WTC11 (cell line): Measurements from ENCODE around the gene MSS51. TPM values are rescaled to one million over a fixed set of nuclear protein-coding genes. Genes with fewer than 3 reads are reported as not detected.

ENCODE experiments used
- ATAC-seq: fragments of 200-7000 bp; cut with Tn5 transposase; 2 replicates; pipeline ENCODE4 v1.10.0; 2021; ENCODE audit warnings: mild to moderate bottlenecking, moderate library complexity
- CTCF ChIA-PET: fragments of 300-600 bp; sonication (Branson Sonifier 250); formaldehyde crosslinking; loops from one replicate; lab custom pipeline; 2021; ENCODE audit warnings: antibody characterized with exemption; lab: Charles Lee
- POLR2A ChIA-PET: fragments of 350-600 bp; sonication (Branson Sonifier 250); formaldehyde crosslinking; loops from one replicate; lab custom pipeline; 2021; ENCODE audit warnings: antibody characterized with exemption; lab: Charles Lee
- DNase-seq: peaks from one replicate; pipeline ENCODE4 v3.0.0; 2021; ENCODE audit warnings: low spot score
- H3K27ac Mint-ChIP-seq: 2 replicates; pipeline ENCODE4 v1.8.0; 2021; ENCODE audit warnings: mixed read lengths
- H3K27me3 Mint-ChIP-seq: 2 replicates; pipeline ENCODE4 v1.8.0; 2021; ENCODE audit warnings: low read depth, mild to moderate bottlenecking, moderate library complexity, mixed read lengths
- H3K36me3 Mint-ChIP-seq: 2 replicates; pipeline ENCODE4 v1.8.0; 2021; ENCODE audit warnings: mixed read lengths
- H3K4me1 Mint-ChIP-seq: 2 replicates; pipeline ENCODE4 v1.8.0; 2022; ENCODE audit warnings: mixed read lengths
- H3K4me3 Mint-ChIP-seq: 2 replicates; pipeline ENCODE4 v1.8.0; 2021; ENCODE audit warnings: mild to moderate bottlenecking, moderate library complexity, mixed read lengths
- H3K9me3 Mint-ChIP-seq: 2 replicates; pipeline ENCODE4 v1.8.0; 2021; ENCODE audit warnings: mixed read lengths
- ATF3 ChIP-seq: sonication (generic); formaldehyde crosslinking; conservative IDR thresholded peaks from 2 replicates; pipeline ENCODE4 v1.8.1; 2022; ENCODE audit warnings: mild to moderate bottlenecking, missing genetic modification reagents
- E2F4 ChIP-seq: sonication (generic); formaldehyde crosslinking; IDR thresholded peaks from 2 replicates; pipeline ENCODE4 v1.8.1; 2022; ENCODE audit warnings: low read depth, mild to moderate bottlenecking, moderate library complexity, missing genetic modification reagents, borderline replicate concordance
- FOXP1 ChIP-seq: sonication (generic); formaldehyde crosslinking; IDR thresholded peaks from 2 replicates; pipeline ENCODE4 v1.8.0; 2022; ENCODE audit warnings: missing genetic modification reagents, mild to moderate bottlenecking, moderate library complexity, borderline replicate concordance
- GTF2I ChIP-seq: fragments of 250-450 bp; sonication (Bioruptor Pico); conservative IDR thresholded peaks from 2 replicates; pipeline ENCODE4 v1.4.0; 2021; ENCODE audit warnings: mild to moderate bottlenecking
- JUN ChIP-seq: sonication (generic); formaldehyde crosslinking; IDR thresholded peaks from 2 replicates; pipeline ENCODE4 v1.8.0; 2023; ENCODE audit warnings: mild to moderate bottlenecking, missing genetic modification reagents
- MXD4 ChIP-seq: fragments of 250-450 bp; sonication (Bioruptor Pico); IDR thresholded peaks from 2 replicates; pipeline ENCODE4 v1.8.0; 2021; ENCODE audit warnings: mild to moderate bottlenecking, moderate library complexity, borderline replicate concordance
- NR3C1 ChIP-seq: sonication (generic); formaldehyde crosslinking; conservative IDR thresholded peaks from 2 replicates; pipeline ENCODE4 v1.8.1; 2023; ENCODE audit warnings: low read depth, mild to moderate bottlenecking, missing genetic modification reagents
- PREB ChIP-seq: sonication (generic); formaldehyde crosslinking; IDR thresholded peaks from 2 replicates; pipeline ENCODE4 v1.8.1; 2022; ENCODE audit warnings: mild to moderate bottlenecking, missing genetic modification reagents, moderate library complexity, borderline replicate concordance
- TCF7 ChIP-seq: sonication (generic); formaldehyde crosslinking; IDR thresholded peaks from 2 replicates; pipeline ENCODE4 v1.8.0; 2022; ENCODE audit warnings: mild to moderate bottlenecking, low read depth, missing genetic modification reagents, moderate library complexity
- total RNA-seq: library from RNA; stranded (reverse); gene quantifications from 3 replicates; pipeline ENCODE4 v1.2.3, GENCODE V29; 2021
- TF ChIP-seq, protein P1 (sequence below): fragments of 250-450 bp; sonication (Bioruptor Pico); conservative IDR thresholded peaks from 2 replicates; pipeline ENCODE4 v1.9.0; 2021; ENCODE audit warnings: mild to moderate bottlenecking
- TF ChIP-seq, protein P2 (sequence below): sonication (generic); formaldehyde crosslinking; IDR thresholded peaks from 2 replicates; pipeline ENCODE4 v1.8.1; 2023; ENCODE audit warnings: mild to moderate bottlenecking, missing genetic modification reagents
- TF ChIP-seq, protein P3 (sequence below): sonication (generic); formaldehyde crosslinking; IDR thresholded peaks from 2 replicates; pipeline ENCODE4 v1.8.0; 2023; ENCODE audit warnings: mild to moderate bottlenecking, missing genetic modification reagents
- TF ChIP-seq, protein P4 (sequence below): fragments of 250-450 bp; sonication (Bioruptor Pico); IDR thresholded peaks from 2 replicates; pipeline ENCODE4 v2.1.2; 2022; ENCODE audit warnings: mild to moderate bottlenecking, moderate library complexity
- TF ChIP-seq, protein P5 (sequence below): sonication (generic); formaldehyde crosslinking; IDR thresholded peaks from 2 replicates; pipeline ENCODE4 v1.8.1; 2023; ENCODE audit warnings: mild to moderate bottlenecking, missing genetic modification reagents

Gene MSS51
- total RNA-seq, 1 experiment from 2014 or later: 3.0 TPM

DNA sequence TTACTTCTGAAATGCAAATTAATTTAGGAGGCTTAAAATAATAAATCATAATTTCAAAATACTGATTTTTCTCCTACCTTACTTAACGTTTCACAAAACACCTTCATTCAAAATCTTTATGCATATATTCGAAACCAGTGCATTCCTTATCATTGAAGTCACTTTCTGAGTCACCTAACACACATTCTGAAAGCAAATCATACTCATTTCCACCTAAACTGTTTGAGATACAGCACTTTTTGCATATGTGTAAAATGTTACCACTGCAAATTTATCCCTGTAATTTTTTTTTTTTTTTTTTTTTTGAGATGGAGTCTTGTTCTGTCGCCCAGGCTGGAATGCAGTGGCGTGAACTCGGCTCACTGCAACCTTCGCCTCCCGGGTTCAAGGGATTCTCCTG, 46.8 kb upstream of the MSS51 start:
- ChIA-PET CTCF (no interaction called here), POLR2A (no interaction called here)
- no peak overlapping the region for H3K4me3 Mint-ChIP-seq
- 0 out of 2 replicates have a peak, but pooled peaks cover 4% of the 10 kb centered on the region for H3K9me3 Mint-ChIP-seq
- H3K36me3 Mint-ChIP-seq: peaks cover 34% of the 10 kb centered on the region
- no peak overlapping the region for H3K27ac Mint-ChIP-seq
- TF ChIP-seq JUN (no peak), PREB (CRISPR knock-in tag) (no peak), GTF2I (no peak), FOXP1 (CRISPR knock-in tag) (no peak), TCF7 (CRISPR knock-in tag) (no peak)
- TF ChIP-seq, protein P1, sequence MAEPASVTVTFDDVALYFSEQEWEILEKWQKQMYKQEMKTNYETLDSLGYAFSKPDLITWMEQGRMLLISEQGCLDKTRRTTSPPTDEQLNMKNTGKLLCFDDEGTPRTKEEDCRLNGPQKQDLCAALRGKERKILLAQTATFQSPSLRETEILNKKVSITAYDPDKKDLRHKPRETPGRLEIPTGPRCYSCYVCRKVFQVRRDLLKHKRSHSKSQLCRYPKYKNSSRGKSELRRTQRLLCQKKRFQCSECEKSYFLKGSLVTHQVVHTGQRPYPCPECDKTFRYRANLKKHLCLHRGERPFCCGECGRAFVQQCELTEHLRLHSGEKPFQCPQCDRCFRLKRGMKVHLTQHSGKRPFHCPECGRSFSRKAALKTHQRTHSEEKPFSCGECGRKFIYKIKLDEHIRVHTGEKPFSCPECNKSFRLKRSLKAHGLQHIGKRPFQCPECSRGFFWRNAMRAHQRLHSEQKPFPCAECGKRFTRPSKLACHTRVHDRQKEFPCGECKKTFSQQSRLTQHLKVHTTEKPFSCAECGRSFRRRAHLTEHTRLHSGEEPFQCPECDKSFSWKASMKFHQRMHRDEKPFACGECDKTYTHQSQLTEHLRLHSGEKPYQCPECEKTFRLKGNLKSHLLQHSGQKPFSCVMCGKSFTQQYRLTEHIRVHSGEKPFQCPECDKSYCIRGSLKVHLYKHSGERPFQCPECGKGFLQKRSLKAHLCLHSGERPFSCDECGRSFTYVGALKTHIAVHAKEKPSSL: no peak
- TF ChIP-seq, protein P2, sequence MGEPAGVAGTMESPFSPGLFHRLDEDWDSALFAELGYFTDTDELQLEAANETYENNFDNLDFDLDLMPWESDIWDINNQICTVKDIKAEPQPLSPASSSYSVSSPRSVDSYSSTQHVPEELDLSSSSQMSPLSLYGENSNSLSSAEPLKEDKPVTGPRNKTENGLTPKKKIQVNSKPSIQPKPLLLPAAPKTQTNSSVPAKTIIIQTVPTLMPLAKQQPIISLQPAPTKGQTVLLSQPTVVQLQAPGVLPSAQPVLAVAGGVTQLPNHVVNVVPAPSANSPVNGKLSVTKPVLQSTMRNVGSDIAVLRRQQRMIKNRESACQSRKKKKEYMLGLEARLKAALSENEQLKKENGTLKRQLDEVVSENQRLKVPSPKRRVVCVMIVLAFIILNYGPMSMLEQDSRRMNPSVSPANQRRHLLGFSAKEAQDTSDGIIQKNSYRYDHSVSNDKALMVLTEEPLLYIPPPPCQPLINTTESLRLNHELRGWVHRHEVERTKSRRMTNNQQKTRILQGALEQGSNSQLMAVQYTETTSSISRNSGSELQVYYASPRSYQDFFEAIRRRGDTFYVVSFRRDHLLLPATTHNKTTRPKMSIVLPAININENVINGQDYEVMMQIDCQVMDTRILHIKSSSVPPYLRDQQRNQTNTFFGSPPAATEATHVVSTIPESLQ: no peak
- DNase-seq: no peak
- H3K27me3 Mint-ChIP-seq: no peaks in the 10 kb centered on the region
- ATAC-seq: no peak
- no peaks in the 10 kb centered on the region for H3K4me1 Mint-ChIP-seq

GRCh38 chr10:73478636-73479035, 45.3 kb upstream of the MSS51 start:
- Mint-ChIP-seq H3K27ac (no peak overlapping the region), H3K27me3 (no peaks in the 10 kb centered on the region), H3K36me3 (peaks cover 42% of the 10 kb centered on the region), H3K4me3 (no peak overlapping the region), H3K4me1 (no peaks in the 10 kb centered on the region), H3K9me3 (0 out of 2 replicates have a peak, but pooled peaks cover 4% of the 10 kb centered on the region)
- ChIA-PET POLR2A (no interaction called here), CTCF (no interaction called here)
- ATAC-seq (no peak), DNase-seq (no peak)
- TF ChIP-seq NR3C1 (CRISPR knock-in tag) (no peak), E2F4 (no peak), FOXP1 (CRISPR knock-in tag) (no peak)

- Mint-ChIP-seq H3K4me1 (no peaks in the 10 kb centered on the region), H3K4me3 (no peak overlapping the region), H3K27me3 (no peaks in the 10 kb centered on the region), H3K9me3 (no peaks in the 10 kb centered on the region), H3K36me3 (peaks cover 38% of the 10 kb centered on the region), H3K27ac (no peak overlapping the region)
- DNase-seq (no peak), ATAC-seq (no peak)
- ChIA-PET CTCF (no interaction called here), POLR2A (no interaction called here)
- TF ChIP-seq, protein P3, sequence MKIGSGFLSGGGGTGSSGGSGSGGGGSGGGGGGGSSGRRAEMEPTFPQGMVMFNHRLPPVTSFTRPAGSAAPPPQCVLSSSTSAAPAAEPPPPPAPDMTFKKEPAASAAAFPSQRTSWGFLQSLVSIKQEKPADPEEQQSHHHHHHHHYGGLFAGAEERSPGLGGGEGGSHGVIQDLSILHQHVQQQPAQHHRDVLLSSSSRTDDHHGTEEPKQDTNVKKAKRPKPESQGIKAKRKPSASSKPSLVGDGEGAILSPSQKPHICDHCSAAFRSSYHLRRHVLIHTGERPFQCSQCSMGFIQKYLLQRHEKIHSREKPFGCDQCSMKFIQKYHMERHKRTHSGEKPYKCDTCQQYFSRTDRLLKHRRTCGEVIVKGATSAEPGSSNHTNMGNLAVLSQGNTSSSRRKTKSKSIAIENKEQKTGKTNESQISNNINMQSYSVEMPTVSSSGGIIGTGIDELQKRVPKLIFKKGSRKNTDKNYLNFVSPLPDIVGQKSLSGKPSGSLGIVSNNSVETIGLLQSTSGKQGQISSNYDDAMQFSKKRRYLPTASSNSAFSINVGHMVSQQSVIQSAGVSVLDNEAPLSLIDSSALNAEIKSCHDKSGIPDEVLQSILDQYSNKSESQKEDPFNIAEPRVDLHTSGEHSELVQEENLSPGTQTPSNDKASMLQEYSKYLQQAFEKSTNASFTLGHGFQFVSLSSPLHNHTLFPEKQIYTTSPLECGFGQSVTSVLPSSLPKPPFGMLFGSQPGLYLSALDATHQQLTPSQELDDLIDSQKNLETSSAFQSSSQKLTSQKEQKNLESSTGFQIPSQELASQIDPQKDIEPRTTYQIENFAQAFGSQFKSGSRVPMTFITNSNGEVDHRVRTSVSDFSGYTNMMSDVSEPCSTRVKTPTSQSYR: no peak
- TF ChIP-seq, protein P4, sequence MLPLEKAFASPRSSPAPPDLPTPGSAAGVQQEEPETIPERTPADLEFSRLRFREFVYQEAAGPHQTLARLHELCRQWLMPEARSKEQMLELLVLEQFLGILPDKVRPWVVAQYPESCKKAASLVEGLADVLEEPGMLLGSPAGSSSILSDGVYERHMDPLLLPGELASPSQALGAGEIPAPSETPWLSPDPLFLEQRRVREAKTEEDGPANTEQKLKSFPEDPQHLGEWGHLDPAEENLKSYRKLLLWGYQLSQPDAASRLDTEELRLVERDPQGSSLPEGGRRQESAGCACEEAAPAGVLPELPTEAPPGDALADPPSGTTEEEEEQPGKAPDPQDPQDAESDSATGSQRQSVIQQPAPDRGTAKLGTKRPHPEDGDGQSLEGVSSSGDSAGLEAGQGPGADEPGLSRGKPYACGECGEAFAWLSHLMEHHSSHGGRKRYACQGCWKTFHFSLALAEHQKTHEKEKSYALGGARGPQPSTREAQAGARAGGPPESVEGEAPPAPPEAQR (CRISPR knock-in tag): no peak
- TF ChIP-seq, protein P2: no peak
- TF ChIP-seq, protein P5, sequence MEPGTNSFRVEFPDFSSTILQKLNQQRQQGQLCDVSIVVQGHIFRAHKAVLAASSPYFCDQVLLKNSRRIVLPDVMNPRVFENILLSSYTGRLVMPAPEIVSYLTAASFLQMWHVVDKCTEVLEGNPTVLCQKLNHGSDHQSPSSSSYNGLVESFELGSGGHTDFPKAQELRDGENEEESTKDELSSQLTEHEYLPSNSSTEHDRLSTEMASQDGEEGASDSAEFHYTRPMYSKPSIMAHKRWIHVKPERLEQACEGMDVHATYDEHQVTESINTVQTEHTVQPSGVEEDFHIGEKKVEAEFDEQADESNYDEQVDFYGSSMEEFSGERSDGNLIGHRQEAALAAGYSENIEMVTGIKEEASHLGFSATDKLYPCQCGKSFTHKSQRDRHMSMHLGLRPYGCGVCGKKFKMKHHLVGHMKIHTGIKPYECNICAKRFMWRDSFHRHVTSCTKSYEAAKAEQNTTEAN (CRISPR knock-in tag): no peak
- no peak for TF ChIP-seq MXD4
- TF ChIP-seq ATF3: no peak
These were observed 37.9 kb upstream of the MSS51 start for GRCh38 chr10:73471226-73471625.
